Kidney (tissue), 14 donors: ENCODE results near the gene MACC1. TPM values are rescaled to one million over a fixed set of nuclear protein-coding genes. Genes with fewer than 3 reads are reported as not detected.

ENCODE experiments used
- DNase-seq, 5 donors: peaks; one replicate each; pipeline ENCODE4 v3.0.0-alpha.2; 2013 to 2020
- FAIRE-seq: peaks from 2 replicates; lab custom pipeline; 2012; peaks lifted over from hg19 to GRCh38; lab: Jason Lieb, UNC
- H3K27ac ChIP-seq, 2 donors: one replicate each; pipeline ENCODE4 v1.7.0; 2013; ENCODE audit warnings: low read depth in 2 of 2, low read length in 2 of 2, inconsistent platforms in 1 of 2
- H3K27me3 ChIP-seq: one replicate; pipeline ENCODE4 v1.7.1; 2013; ENCODE audit warnings: low read length, inconsistent platforms; ENCODE audit not compliant: control insufficient read depth, insufficient read depth
- H3K36me3 ChIP-seq, 3 donors: one replicate each; pipeline versions ENCODE4 v1.7.0 to v1.7.1; 2013; ENCODE audit warnings: low read length in 3 of 3, control low read depth in 1 of 3, inconsistent platforms in 1 of 3; ENCODE audit not compliant: insufficient read depth in 3 of 3, control insufficient read depth in 2 of 3
- H3K4me1 ChIP-seq, 3 donors: one replicate each; pipeline versions ENCODE4 v1.7.0 to v1.7.1; 2013; ENCODE audit warnings: low read length in 3 of 3, inconsistent platforms in 1 of 3, low read depth in 1 of 3; ENCODE audit not compliant: control insufficient read depth in 2 of 3, insufficient read depth in 2 of 3
- H3K4me3 ChIP-seq, 3 donors: one replicate each; pipeline versions ENCODE4 v1.7.0 to v1.8.1; 2013; ENCODE audit warnings: low read length in 3 of 3, control low read depth in 1 of 3, inconsistent platforms in 1 of 3
- H3K9ac ChIP-seq, 3 donors: one replicate each; pipeline versions ENCODE4 v1.7.0 to v1.7.1; 2013; ENCODE audit warnings: low read length in 3 of 3, control low read depth in 1 of 3, inconsistent platforms in 1 of 3
- H3K9me3 ChIP-seq, 3 donors: one replicate each; pipeline versions ENCODE4 v1.7.0 to v1.7.1; 2013; ENCODE audit warnings: low read length in 3 of 3, control low read depth in 1 of 3, inconsistent platforms in 1 of 3; ENCODE audit not compliant: control insufficient read depth in 2 of 3, insufficient read depth in 1 of 3
- CTCF ChIP-seq: IDR thresholded peaks from 3 replicates; pipeline ENCODE4 v1.5.1; 2012; ENCODE audit warnings: mild to moderate bottlenecking, moderate library complexity, borderline replicate concordance; ENCODE audit not compliant: insufficient read depth; ENCODE audit errors: extremely low read depth
- intact Hi-C: fragments of 100-400 bp; cut with DNase I; formaldehyde crosslinking; loops from one replicate; pipeline ENCODE4 v1.11.1; 2022
- polyA plus RNA-seq: library from polyadenylated mRNA; stranded (reverse); fragments of 350-450 nt; fragmentation: Illumina TruSeq; extraction: RNeasy Lipid Tissue Mini Kit (QIAGEN cat#74804); gene quantifications from one replicate; pipeline ENCODE4 v1.2.3, GENCODE V29; 2014; ENCODE audit warnings: low read depth, low replicate concordance; ENCODE audit not compliant: insufficient read depth
- total RNA-seq: library from RNA; stranded (reverse); fragmentation: NEBNext Ultra II Directional; extraction: Animal tissue kit (Norgen Biotek cat#: 25700); gene quantifications from one replicate; pipeline ENCODE4 v1.2.1, GENCODE V29; 2021
- donor health status: control.
- donor health status: control.
- donor health status: control.
- donor health status: control.
- donor health status: control.
- donor health status: DM: yes; HTN: yes; CAD: no.
- donor health status: Normal renal cell carcinoma (clear cell type).

Gene MACC1
- total and polyA plus RNA-seq, 2 donors from 2014 or later = 3.7 to 72.6 TPM

GRCh38 chr7:20158684-20159083 lies 58.5 kb downstream of the MACC1 start:
- H3K27me3 ChIP-seq = no peaks in the 10 kb centered on the region
- no peak overlapping the region for H3K9ac ChIP-seq
- DNase-seq (peak in 1 of 5 donors; percentile 28), FAIRE-seq (no peak)
- peaks cover 0 to 7% (median 0%) of the 10 kb centered on the region in 3 donors for H3K36me3 ChIP-seq
- intact Hi-C loops = no loop called here
- H3K9me3 ChIP-seq = no peaks in the 10 kb centered on the region
- H3K27ac ChIP-seq = no peak overlapping the region
- H3K4me1 ChIP-seq = no peaks in the 10 kb centered on the region
- TF ChIP-seq CTCF = peak; percentile 21
- no peak overlapping the region for H3K4me3 ChIP-seq

- H3K36me3 ChIP-seq = peaks cover 0 to 7% (median 0%) of the 10 kb centered on the region in 3 donors
- no peaks in the 10 kb centered on the region for H3K9me3 ChIP-seq
- no peaks in the 10 kb centered on the region for H3K4me1 ChIP-seq
- no peaks in the 10 kb centered on the region for H3K27me3 ChIP-seq
- no peak for TF ChIP-seq CTCF
- no peak overlapping the region for H3K4me3 ChIP-seq
- DNase-seq (no peak), FAIRE-seq (no peak)
- H3K27ac ChIP-seq = no peak overlapping the region
- intact Hi-C loops = no loop called here
- no peak overlapping the region for H3K9ac ChIP-seq
Measured at GRCh38 chr7:20157456-20157855, 59.7 kb downstream of the MACC1 start.

GRCh38 chr7:20153999-20154398 lies 63.2 kb downstream of the MACC1 start:
- no peak for TF ChIP-seq CTCF
- Histone ChIP-seq H3K9me3 (no peaks in the 10 kb centered on the region), H3K4me1 (no peaks in the 10 kb centered on the region), H3K9ac (no peak overlapping the region), H3K4me3 (no peak overlapping the region), H3K27ac (no peak overlapping the region), H3K36me3 (no peaks in the 10 kb centered on the region), H3K27me3 (no peaks in the 10 kb centered on the region)
- FAIRE-seq = no peak
- no peak for DNase-seq
- intact Hi-C loops = no loop called here

GRCh38 chr7:20153567-20153966 lies 63.6 kb downstream of the MACC1 start:
- H3K9me3 ChIP-seq = no peaks in the 10 kb centered on the region
- no peak for TF ChIP-seq CTCF
- H3K4me1 ChIP-seq = no peaks in the 10 kb centered on the region
- no peaks in the 10 kb centered on the region for H3K36me3 ChIP-seq
- intact Hi-C loops = no loop called here
- H3K9ac ChIP-seq = no peak overlapping the region
- H3K27ac ChIP-seq = no peak overlapping the region
- FAIRE-seq (no peak), DNase-seq (no peak)
- H3K27me3 ChIP-seq = no peaks in the 10 kb centered on the region
- H3K4me3 ChIP-seq = no peak overlapping the region
